Kidney epithelial cell (primary cell): ENCODE data around the gene WDR45B. TPM values are rescaled to one million over a fixed set of nuclear protein-coding genes. Genes with fewer than 3 reads are reported as not detected.

Experiments used
- DNase-seq: peaks from one replicate; pipeline ENCODE4 v3.0.0-alpha.2; 2010; ENCODE audit warnings: low read depth
- H3K27me3 ChIP-seq: 2 replicates; pipeline ENCODE4 v1.6.0; 2011; ENCODE audit warnings: low read length; ENCODE audit not compliant: control insufficient read depth, insufficient read depth
- H3K36me3 ChIP-seq: 2 replicates; pipeline ENCODE4 v1.5.1; 2011; ENCODE audit warnings: low read length; ENCODE audit not compliant: control insufficient read depth, insufficient read depth
- H3K4me3 ChIP-seq: 2 replicates; pipeline ENCODE4 v1.5.1; 2011; ENCODE audit warnings: low read depth, mild to moderate bottlenecking, control low read depth, low read length
- total RNA-seq: library from RNA; depleted of rRNA; stranded (reverse); fragments of >200 nt; gene quantifications from 2 replicates; pipeline ENCODE4 v1.2.3, GENCODE V29; 2015
- TF ChIP-seq, protein P1 (sequence below): IDR thresholded peaks from 2 replicates; pipeline ENCODE4 v1.5.1; 2011; ENCODE audit warnings: mild to moderate bottlenecking, moderate library complexity, low read length, control low read depth, inconsistent platforms; ENCODE audit not compliant: insufficient read depth, poor library complexity, severe bottlenecking

The WDR45B gene
- total RNA-seq, 1 donor from 2014 or later = 102 TPM

- Histone ChIP-seq H3K4me3 (no peak overlapping the region), H3K36me3 (no peaks in the 10 kb centered on the region), H3K27me3 (no peaks in the 10 kb centered on the region)
- DNase-seq = no peak
- TF ChIP-seq, protein P1, sequence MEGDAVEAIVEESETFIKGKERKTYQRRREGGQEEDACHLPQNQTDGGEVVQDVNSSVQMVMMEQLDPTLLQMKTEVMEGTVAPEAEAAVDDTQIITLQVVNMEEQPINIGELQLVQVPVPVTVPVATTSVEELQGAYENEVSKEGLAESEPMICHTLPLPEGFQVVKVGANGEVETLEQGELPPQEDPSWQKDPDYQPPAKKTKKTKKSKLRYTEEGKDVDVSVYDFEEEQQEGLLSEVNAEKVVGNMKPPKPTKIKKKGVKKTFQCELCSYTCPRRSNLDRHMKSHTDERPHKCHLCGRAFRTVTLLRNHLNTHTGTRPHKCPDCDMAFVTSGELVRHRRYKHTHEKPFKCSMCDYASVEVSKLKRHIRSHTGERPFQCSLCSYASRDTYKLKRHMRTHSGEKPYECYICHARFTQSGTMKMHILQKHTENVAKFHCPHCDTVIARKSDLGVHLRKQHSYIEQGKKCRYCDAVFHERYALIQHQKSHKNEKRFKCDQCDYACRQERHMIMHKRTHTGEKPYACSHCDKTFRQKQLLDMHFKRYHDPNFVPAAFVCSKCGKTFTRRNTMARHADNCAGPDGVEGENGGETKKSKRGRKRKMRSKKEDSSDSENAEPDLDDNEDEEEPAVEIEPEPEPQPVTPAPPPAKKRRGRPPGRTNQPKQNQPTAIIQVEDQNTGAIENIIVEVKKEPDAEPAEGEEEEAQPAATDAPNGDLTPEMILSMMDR = no peak
Observed at GRCh38 chr17:82661717-82662683, 13.8 kb upstream of the WDR45B start.

GRCh38 chr17:82659886-82660285, 11.6 kb upstream of the WDR45B start:
- Histone ChIP-seq H3K27me3 (no peaks in the 10 kb centered on the region), H3K4me3 (no peak overlapping the region), H3K36me3 (no peaks in the 10 kb centered on the region)
- TF ChIP-seq, protein P1 = no peak
- DNase-seq = no peak

DNA sequence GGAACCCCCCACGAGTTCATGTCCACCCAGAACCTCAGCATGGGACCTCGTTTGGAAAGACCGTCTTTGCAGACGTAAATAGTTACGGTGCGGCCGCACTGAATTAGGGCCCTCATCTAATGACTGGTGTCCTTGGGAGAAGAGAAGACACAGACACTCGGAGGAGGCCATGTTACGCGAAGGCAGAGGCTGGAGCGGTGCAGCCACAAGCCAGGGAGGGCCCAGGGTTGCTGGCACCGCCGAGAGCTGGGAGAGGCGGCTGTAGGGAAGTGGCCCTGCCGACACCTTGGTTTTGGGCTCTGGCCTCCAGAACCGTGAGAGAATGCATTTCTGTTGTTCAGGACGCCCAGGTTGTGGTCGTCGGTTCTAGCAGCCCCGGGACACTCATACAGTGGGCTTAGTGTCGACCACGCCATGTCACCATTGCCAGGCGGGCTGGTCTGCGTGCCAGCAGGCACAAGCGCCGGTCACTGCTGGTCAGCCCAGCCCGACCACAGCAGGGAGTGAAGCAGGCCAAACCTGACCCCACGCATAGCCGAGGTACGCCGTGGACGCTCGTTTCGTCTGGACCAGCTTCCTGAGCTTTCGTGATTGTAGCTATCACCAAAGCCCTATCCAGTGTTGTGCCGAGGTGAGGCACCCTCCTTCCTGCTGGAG, 10.7 kb upstream of the WDR45B start:
- H3K27me3 ChIP-seq = no peaks in the 10 kb centered on the region
- DNase-seq = no peak
- no peak overlapping the region for H3K4me3 ChIP-seq
- TF ChIP-seq, protein P1 = no peak
- no peaks in the 10 kb centered on the region for H3K36me3 ChIP-seq

- Histone ChIP-seq H3K27me3 (no peaks in the 10 kb centered on the region), H3K4me3 (no peak overlapping the region), H3K36me3 (no peaks in the 10 kb centered on the region)
- no peak for DNase-seq
- TF ChIP-seq, protein P1 = no peak
Observed at GRCh38 chr17:82658331-82658730, 10.1 kb upstream of the WDR45B start.

DNA sequence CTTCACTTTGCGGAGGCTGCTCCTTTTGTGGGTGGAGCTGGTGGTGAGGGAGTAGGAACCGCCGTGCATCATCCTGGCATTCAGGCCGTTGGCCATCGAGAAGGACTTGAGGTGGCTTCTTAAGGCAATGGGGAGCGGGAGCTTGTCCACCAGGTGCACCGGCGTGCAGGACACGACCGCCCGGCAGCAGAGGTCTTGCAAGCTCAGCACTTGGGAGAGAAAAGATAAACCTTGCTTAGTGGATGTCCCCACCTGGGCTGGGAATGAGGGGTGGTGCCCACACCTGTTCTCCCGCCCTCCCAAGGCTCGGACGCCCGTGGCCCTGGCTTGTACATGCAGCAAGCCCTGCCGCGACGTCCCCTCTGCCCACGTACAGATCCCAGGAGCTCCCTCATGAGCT, 9.7 kb upstream of the WDR45B start:
- Histone ChIP-seq H3K27me3 (no peaks in the 10 kb centered on the region), H3K36me3 (no peaks in the 10 kb centered on the region), H3K4me3 (no peak overlapping the region)
- TF ChIP-seq, protein P1 = no peak
- DNase-seq = no peak
